ENCODE results near the gene KCMF1. TPM values are rescaled to one million over a fixed set of nuclear protein-coding genes. Genes with fewer than 3 reads are reported as not detected.

KCMF1 gene
- total and polyA plus RNA-seq, 3 donors from 2014 or later, result 53.9 to 141 (median 56.9) TPM

DNA sequence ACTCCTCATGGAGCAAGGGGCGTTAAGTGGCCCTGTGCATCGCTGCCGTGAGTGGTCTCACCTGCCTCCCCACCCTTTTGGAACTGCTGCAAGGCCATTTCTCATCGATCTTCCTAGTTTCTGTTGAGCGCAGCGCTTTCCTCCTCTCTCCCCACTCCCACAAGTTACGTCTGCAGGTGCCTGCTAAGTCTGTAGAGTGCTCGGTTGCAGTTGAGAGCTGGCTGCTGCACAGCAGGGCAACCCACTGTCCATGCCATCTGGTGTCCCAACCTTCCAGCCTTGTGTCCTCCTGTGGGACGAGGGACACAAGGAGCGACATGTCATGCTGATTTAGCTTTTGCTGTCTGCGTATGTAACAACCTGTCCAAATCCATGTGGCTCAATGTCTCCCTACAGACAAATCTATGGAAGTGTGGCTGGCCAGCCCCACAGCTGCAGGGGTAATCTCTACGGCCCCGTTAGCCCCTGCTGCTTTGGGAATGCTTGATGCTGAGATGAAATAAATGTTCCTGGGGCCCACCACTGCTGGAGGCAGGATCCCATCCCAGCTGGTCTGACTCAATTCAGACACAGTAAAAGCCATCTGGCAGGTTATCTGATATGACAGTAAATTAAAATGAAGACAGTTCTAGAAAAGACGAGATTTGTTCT, 94.1 kb downstream of the KCMF1 start:
- Histone ChIP-seq H3K9me3 (no peaks in the 10 kb centered on the region), H3K27ac (no peak overlapping the region), H3K36me3 (ENCODE audit: low read depth, missing control alignments) (no peaks in the 10 kb centered on the region), H3K4me3 (no peak overlapping the region), H3K4me1 (peaks cover 9% of the 10 kb centered on the region), H3K27me3 (no peaks in the 10 kb centered on the region)
- intact Hi-C loops (cut with DNase I; ENCODE audit: low total_unique reads), result loop anchor here (5.0 kb wide), 1 partner anchor 232 kb away; no protein-coding TSS in a partner anchor
- no peak for DNase-seq
- TF ChIP-seq POLR2A (IDR thresholded peaks at IDR 0.05), result no peak
- TF ChIP-seq, protein P1, sequence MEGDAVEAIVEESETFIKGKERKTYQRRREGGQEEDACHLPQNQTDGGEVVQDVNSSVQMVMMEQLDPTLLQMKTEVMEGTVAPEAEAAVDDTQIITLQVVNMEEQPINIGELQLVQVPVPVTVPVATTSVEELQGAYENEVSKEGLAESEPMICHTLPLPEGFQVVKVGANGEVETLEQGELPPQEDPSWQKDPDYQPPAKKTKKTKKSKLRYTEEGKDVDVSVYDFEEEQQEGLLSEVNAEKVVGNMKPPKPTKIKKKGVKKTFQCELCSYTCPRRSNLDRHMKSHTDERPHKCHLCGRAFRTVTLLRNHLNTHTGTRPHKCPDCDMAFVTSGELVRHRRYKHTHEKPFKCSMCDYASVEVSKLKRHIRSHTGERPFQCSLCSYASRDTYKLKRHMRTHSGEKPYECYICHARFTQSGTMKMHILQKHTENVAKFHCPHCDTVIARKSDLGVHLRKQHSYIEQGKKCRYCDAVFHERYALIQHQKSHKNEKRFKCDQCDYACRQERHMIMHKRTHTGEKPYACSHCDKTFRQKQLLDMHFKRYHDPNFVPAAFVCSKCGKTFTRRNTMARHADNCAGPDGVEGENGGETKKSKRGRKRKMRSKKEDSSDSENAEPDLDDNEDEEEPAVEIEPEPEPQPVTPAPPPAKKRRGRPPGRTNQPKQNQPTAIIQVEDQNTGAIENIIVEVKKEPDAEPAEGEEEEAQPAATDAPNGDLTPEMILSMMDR (IDR thresholded peaks at IDR 0.05), result no peak
- 69% methylated on average over 13 to 14 of the region's 14 CpGs for WGBS, 2 donors

DNA sequence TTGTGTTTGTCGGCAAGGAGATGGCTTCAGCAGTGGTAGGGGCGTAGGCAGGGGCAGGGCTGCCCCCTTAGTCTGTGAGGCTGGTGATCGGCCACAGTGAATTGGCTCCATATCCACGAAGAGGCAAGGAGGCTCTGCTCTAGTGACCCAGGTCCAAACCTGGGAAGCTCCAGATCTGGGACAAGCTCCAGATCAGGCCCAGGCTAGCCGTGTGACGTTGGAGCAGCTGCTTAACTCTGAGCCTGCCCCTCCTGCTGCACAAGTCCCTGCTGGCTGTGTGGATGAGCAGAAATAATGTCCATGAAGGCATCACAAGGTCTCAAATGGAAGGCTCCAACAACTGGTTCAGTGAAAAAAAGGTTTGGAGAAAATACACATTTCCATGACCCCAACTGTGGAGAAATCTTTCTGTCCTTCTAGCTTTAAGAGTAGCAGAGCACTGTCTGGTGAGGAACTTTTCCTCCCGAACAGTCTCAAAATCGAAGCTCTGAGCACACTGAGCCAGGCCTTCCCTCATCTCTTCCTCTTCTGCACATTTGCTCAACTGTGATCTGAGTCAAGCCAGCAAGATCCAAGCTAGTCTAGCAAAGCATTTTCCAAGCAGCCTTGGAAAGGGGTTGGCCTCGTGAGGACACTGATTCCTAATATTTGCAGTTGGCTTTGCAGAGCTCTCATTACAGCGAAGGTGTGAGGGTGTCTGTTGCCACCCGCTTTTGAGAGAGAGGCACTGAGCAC, 95.2 kb downstream of the KCMF1 start:
- no peak overlapping the region for H3K4me3 ChIP-seq
- TF ChIP-seq POLR2A (IDR thresholded peaks at IDR 0.05), result no peak
- TF ChIP-seq, protein P1 (IDR thresholded peaks at IDR 0.05), result no peak
- 48 to 67% methylated on average over 11 of the region's 11 CpGs for WGBS, 2 donors
- DNase-seq, result no peak
- intact Hi-C loops (cut with DNase I; ENCODE audit: low total_unique reads), result loop anchor here (5.0 kb wide), 1 partner anchor 231 kb away; no protein-coding TSS in a partner anchor
- no peaks in the 10 kb centered on the region for H3K9me3 ChIP-seq
- H3K27ac ChIP-seq, result no peak overlapping the region
- no peaks in the 10 kb centered on the region for H3K36me3 ChIP-seq (ENCODE audit: low read depth, missing control alignments)
- H3K4me1 ChIP-seq, result peaks cover 9% of the 10 kb centered on the region
- no peaks in the 10 kb centered on the region for H3K27me3 ChIP-seq

DNA sequence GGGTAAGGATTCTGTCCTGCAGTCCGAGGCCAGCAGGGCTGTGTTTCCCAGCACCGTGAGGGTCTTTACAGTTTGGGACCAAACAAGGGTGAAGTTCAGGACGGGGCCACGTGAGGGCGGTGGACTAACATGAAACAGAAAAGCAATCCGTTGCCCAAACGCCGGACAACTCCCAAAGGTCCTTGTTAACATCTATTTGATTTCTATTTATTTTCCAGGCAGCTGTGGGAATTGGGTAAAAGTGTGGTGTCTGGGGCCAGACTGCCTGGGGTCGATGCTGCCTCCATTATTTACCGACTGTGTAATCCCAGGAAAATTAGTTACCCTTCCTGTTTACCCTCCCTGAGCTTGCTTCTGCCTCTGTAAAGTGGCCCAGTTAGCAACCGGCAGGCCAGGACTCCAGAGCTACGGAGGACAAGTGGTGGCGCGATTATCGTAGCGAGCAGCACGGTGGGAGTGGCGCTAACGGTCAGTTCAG, 96.0 kb downstream of the KCMF1 start:
- Histone ChIP-seq H3K27ac (no peak overlapping the region), H3K27me3 (no peaks in the 10 kb centered on the region), H3K36me3 (ENCODE audit: low read depth, missing control alignments) (no peaks in the 10 kb centered on the region), H3K4me3 (peak overlapping the region in 1 of 2 donors; percentile 25), H3K4me1 (peaks cover 9% of the 10 kb centered on the region), H3K9me3 (no peaks in the 10 kb centered on the region)
- intact Hi-C loops (cut with DNase I; ENCODE audit: low total_unique reads), result loop anchor here (5.0 kb wide), 1 partner anchor 230 kb away; no protein-coding TSS in a partner anchor
- TF ChIP-seq, protein P1 (IDR thresholded peaks at IDR 0.05), result peak; percentile 56 to 72 (median 67)
- no peak for TF ChIP-seq POLR2A (IDR thresholded peaks at IDR 0.05)
- peak; percentile 86 for DNase-seq
- WGBS, 2 donors, result 4 to 18% methylated on average over 19 of the region's 19 CpGs

DNA sequence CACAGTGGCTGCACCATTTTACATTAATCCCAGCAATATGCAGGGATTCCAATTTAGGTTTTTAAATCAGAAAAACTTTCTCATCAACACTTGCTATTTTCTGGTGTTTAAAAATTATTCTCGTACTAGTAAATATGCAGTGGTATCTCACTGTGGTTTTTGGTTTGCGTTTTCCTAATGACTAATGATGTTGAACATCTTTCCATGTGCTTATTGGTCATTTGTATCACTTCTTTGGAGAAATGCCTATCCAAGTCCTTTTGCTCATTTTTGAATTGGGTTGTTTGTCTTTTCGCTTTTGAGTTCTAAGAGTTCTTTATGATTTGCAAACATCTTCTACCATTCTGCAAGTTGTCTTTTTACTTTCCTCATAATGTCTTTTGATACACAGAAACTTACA, 100.1 kb downstream of the KCMF1 start:
- H3K27ac ChIP-seq, result no peak overlapping the region
- intact Hi-C loops (cut with DNase I; ENCODE audit: low total_unique reads), result no loop called here
- peaks cover 9% of the 10 kb centered on the region for H3K4me1 ChIP-seq
- H3K4me3 ChIP-seq, result no peak overlapping the region
- TF ChIP-seq, protein P1 (IDR thresholded peaks at IDR 0.05), result no peak
- no peak for TF ChIP-seq POLR2A (IDR thresholded peaks at IDR 0.05)
- 89 to 93% methylated on average over 3 of the region's 3 CpGs for WGBS, 2 donors
- H3K36me3 ChIP-seq (ENCODE audit: low read depth, missing control alignments), result no peaks in the 10 kb centered on the region
- H3K9me3 ChIP-seq, result no peaks in the 10 kb centered on the region
- DNase-seq, result no peak
- H3K27me3 ChIP-seq, result no peaks in the 10 kb centered on the region
